HG02588 (cell line): ENCODE data around the gene PACSIN1.
"Not testable (repeated sequence)": the region's sequence is repeated elsewhere in the genome, so short reads cannot be mapped to it uniquely, and the experiment has no call there.

Experiments
- ATAC-seq: cut with Tn5 transposase; IDR thresholded peaks from one replicate; pipeline ENCODE4 v1.9.1; 2021; ENCODE audit warnings: mild to moderate bottlenecking, moderate library complexity; ENCODE audit not compliant: unreplicated experiment

Gene PACSIN1

DNA sequence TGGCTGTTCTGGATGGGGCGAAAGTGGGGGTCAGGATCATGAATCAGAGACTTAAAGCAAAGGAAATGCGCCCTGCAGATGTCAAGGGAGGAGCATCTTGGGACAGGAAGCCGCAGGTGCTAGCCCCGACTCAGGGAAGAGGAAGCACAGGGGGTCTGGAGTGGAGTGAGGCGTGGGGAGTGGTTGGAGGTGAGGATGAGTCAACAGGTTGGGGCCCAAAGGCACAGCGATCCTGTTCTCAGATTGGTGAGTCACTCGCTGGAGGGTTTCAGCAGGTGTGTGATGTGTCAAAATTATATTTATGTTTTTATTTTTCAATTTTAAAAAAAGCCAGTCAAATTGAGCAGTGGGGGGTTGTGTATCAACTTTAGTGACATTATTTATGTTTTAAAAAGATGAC, 19.0 kb downstream of the PACSIN1 start:
- ATAC-seq: no peak

DNA sequence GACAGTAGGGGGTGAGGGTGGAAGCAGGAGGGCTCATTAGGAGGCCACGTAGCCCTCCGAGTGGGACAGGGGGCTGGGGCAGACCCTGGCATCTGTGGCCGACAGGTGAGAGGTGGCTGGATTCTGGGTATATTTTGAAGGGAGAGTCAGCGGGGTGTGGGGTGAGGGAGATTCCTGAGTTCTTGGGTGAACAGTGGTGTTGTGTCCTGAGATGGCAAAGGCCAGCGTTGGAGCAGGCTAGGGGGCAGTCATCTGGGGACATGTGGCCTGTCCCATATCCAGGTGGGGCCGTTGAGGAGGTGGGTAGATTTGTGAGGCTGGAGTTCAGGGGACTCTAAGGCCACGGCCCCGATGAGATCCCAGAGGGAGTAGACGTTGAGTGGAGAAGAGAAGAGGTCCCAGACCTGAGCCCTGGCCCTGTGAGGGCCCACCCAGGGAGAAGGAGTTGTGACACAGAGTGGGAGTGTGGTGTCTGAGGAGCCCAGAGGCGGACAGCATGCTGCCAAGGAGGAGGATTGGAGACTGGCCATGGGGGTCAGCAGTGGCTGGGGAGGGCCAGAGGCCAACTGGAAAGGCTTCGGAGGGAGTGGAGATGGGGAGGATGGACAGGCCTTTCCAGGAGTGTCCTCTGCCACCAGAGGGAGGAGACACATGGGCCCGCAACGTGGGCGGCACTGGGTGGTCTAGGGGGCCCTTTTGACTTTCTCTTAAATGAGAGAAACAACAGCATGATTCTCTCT, 19.6 kb downstream of the PACSIN1 start:
- no peak for ATAC-seq

DNA sequence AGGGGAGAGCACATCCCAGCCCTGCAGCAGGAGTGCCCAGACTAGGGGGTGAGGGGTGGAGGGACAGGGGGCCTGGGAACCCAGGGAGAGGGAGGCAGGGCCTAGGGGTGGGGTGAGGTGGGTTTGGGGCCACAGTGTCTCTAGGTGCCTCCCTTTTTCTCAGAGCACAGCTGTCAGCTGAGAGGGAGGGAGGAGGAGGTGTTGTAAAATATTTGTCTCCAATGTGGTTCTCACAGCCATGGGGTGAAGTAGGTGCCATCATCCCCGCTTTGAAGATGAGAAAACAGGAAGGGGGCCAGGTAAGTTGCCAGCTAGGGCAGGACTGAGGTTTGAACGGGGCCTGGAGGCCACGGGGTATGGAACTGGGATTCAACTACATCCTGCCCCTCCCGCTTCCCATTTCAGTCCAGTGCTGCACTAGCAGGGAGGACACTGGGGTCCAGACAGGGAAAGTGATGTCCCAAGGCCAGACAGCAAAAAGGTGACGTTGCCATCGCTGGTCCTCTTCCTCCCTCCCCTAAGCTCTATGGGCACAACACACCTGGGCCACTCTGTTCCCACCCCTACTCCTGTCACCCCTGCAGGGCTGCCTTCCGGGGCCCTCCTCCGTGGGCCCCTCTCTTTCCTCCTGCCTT, 20.3 kb downstream of the PACSIN1 start:
- no peak for ATAC-seq

DNA sequence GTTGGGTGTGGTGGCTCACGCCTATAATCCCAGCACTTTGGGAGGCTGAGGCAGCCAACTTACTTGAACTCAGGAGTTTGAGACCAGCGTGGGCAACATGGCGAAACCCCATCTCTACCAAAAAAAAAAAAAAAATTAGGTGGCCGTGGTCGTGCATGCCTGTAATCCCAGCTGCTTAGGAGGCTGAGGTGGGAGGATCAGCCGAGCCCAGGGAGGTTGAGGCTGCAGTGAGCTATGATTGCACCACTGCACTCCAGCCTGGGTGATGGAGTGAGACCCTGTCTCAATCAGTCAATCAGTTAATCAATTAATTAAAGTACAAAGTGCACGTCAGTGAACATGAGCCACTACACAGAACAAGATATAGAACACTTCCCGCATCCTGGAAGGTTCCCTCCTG, 21.0 kb downstream of the PACSIN1 start:
- not testable (repeated sequence) for ATAC-seq

DNA sequence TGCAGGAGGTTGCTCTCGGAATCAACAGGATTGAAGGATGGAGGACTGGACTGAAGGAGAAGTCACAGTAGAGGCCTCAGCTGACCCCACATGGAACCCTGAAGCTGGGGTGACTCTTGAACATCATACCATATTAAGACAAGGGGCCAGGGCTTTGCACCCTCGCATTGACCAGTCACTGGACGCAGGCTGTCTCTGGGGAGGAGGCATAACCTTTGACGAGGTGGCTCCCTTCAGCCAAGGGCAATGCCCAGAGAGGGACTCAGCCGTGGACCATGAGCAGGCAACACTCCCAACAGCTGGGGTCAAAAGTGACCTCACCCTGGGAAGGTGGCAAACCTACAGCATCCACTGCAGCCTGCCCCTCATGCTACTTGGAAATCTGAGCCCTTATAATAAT, 21.7 kb downstream of the PACSIN1 start:
- no peak for ATAC-seq

DNA sequence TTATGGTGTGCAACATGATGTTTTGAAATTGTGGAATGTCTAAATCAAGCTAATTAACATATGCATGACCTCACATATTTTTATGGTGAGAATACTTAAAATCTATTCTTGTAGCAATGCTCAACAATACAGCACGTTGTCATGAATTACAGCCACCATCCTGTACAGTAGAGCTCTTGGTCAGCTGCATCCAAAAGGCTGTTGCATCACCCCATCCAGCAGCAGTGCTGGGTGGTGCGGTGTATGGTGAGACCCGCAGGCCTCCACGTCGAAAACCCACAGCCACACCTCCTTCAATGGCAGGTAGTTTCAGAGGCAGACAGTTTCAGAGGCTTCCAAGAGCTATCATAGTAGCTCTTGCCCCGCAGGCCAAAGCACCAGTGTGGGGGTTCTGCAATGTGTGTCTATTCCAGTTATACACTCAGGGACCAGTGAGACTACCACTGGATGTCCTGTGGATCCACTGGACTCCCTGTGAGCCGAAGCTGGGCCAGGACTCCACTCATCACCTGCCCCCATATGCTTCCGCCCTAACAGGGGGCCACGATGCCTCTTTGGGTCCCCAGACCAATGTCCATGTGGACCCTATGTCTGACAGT, 23.4 kb downstream of the PACSIN1 start:
- ATAC-seq: no peak

DNA sequence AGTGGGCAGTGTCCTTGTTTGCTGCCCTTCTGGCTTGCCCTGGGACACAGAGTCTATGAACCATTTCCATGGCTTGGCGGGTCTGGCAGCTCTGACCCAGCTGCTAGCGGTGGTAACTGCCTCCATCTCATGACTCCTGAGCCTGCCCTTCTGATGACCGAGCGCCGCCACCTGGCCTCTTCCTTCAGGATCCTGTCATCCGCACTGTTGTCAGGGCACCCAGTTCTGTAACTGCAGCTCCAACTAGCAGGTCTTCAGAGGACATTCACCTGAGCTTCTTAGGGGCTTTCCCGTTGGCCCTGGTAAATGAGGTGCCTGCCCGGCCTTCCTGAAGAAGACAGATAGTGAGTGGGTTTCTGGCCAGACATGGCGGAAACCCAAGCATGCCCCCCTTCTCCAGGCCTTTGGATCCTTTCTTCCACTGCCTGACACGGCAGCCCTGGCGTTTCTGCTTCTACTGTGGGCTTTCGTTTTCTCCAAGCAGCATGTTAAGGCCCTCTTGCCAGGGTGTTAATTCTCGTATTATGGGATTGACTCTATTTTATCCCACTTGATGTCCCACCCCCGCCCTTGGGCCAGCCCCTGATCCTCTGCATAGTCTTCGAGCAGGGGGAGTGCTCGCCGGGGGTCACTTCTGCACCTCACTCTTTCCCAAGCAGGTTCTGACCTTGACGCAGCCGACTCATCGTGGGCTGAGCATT, 24.7 kb downstream of the PACSIN1 start:
- no peak for ATAC-seq

DNA sequence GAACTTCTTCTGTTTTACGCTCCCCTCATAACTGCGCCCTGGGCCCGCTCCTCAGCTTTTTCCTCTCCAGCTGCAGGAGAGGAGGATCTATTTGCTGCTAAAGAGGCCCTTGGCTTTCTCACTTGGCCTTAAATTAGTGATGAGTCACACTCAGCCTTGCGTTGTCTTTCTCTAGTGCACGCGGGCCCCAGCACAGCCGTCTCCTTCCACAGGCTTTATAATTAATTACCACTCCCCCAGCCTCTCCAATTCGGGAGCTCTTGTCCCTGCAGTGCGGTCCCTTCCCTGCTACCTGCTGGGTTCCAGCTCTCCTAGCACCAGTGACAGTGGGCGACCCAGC, 25.2 kb downstream of the PACSIN1 start:
- no peak for ATAC-seq

DNA sequence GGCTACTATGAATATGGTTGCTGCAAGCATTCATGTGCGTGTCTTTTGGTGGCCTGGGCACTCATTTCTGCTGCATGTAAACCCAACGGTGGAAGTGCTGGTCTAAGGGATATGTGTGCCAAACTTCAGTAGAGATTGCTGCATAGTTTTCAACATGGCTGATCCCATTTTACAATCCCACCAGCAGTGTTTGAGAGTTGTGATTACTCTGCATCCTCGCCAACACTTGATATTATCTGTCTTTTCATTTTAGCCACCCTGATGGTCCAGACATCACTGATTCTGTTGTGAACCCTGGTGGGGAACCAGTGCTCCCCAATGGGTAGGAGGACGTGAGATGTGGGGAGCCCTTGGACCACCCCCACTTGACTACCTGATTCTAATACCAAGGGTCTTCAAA, 27.5 kb downstream of the PACSIN1 start:
- ATAC-seq: no peak

DNA sequence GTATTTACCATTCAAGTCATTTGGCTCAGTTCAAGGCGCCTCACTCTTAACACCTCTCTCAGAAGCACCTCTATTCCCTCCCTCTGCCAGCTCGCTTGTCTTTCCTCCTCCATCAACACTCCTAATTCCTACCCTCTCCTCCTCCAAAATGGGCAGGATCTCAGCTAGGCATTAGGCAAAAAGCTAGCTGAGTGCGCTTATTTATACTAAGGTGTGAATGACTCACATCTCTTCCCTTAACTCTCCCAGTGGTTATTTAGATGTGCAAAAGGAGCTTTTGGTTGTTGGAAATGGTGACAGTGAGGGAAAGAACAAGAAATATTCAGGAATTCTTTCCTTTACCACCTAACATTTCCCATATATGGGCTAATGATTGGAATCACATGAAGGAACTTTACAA, 29.1 kb downstream of the PACSIN1 start:
- no peak for ATAC-seq

DNA sequence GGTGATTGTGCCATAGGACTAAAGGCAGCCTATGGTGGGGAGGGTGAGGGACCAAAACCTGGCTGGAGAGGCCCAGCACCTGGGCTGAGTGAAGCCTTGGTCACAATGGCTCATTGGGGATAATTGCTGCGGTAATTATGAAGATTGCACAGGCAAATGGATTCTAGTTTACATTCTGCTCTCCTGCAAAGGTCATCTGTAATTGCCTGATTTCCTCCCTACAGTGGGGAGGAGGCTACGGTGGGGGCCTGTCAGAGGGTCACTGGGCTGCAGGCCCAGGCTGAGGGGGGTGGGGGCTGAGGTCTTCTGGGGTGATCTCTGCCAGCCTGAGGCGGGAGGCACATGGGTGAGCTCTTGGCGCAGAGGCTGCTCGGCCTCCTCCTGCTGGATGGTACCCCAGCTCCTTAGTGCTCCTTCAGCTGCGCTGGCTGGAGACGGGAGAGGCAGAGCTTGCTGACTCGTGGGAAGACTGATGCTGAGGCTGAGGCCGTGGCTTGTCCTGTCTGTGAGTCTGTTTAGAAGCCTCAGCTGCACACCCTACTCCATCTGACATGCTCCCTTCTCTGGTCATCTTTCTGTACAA, 30.3 kb downstream of the PACSIN1 start:
- no peak for ATAC-seq

DNA sequence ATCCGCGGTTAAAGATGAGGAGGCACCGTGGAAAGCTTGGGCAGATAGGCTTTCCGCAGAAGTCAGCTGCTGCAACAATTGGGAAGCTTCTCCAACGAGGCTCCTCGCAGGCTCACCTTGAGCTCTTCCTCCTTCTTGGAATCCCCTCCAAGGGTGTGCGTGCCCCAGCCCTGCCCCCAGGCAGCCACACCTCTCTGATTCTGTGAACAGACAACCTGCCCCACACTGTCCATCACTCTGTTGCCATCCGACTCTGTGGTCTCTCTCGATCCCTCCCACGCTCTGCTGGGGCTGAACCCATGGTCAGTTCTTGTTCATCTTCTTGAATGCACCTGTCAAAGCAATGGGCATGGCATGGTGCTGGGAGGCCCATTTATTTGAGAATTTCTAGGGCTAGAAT, 31.5 kb downstream of the PACSIN1 start:
- ATAC-seq: no peak

DNA sequence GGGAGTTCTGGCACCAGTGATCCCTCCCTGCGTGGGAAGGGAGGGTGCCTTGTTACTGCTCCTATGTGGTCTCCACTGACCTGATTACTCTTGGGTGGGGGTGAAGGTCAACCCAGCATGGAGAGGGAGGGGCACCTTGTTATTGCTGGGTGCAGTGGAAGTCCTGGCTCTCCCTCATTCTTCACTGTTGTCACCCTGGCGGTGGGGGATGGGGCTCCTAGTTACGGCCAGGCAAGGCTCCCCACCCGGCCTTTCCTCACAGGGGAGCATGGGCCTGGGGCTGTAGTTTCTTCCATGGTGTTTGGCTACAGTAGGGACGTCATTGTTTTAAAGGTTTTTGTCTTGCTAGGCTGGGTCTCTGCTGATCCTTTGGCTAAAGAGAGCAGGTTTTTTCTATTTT, 40.8 kb downstream of the PACSIN1 start:
- ATAC-seq: no peak

DNA sequence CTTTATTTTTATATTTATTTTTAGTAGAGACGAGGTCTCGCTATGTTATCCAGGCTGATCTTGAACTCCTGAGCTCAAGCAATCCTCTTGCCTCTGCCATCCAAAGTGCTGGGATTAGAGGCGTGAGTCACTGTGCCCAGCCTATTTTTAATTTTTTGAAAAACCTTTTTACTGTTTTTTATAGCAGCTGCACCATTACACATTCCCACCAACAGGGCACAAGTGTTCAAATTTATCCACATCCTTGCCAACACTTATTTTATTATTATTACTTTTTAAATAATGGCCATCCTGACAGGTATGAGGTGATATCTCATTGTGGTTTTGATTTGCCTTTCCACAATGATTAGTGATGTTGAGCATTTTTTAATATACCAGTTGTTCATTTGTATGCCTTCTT, 42.5 kb downstream of the PACSIN1 start:
- no peak for ATAC-seq

DNA sequence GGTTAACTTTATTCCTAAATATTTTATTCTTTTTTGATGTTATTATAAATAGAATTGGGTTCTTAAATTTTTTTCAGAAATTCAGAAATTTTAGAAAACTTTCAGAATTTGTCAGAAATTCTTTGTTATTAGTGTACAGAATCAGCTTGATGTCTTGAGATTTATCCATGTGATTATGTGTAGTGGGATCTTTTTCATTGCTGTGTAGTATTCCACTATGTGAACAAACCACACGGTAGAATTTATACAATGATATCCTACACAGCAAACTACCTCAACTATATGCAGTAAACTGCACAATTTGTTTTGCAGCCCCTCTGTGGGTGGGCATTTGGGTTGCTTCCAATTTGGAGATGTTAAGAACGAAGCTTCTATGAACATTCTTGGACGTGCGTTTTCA, 43.9 kb downstream of the PACSIN1 start:
- no peak for ATAC-seq

DNA sequence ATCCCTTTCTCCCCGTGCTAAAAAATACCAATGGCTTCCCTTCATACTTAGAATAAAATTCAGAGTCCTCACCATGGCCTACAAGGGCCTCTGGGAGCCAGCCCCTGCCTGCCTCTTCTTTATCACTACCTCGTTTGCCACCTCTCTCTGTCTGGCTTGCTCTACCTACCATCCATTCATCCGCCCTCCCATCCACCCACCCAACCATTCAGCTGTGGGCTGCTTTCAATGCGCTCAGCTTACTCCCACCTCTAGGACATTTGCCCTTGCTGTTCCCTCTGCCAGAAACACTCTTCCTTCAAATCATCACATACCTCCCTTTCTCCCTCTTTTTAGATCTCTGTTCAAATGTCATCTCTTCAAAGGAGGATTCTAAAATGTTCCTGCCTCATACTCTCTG, 44.4 kb downstream of the PACSIN1 start:
- no peak for ATAC-seq

DNA sequence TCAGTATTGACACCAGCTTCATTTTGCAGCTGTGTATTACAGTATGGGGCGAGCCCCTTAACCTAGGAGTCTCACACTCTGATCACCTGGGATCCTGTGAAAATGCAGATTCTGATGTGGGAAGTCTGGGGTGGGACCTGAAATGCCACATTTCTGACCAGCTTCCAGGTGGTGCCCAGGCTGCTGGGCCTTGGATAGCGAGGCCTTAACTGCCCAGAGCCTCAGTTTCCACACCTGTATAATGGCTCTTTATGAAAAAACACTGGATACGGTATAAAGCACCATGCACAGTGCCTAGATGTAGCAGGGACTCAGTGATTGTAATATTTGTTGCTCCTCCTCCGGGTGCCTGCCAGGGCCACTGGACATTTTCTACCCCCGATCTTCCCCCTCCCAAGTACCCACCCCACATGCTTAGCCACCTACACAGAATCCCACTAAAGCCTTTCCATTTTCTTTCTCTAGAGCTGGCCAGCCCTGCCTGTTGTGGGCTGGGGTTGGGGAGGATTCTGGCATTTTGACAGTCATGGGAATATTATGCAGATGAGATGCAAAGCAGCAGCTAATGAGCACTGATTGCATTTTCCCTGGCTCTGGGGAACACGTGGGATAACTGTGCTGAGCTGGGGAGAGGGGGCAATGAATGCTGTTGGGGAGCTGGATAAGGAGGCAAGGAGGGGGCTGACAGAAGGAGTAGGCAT, 45.5 kb downstream of the PACSIN1 start:
- ATAC-seq: no peak

DNA sequence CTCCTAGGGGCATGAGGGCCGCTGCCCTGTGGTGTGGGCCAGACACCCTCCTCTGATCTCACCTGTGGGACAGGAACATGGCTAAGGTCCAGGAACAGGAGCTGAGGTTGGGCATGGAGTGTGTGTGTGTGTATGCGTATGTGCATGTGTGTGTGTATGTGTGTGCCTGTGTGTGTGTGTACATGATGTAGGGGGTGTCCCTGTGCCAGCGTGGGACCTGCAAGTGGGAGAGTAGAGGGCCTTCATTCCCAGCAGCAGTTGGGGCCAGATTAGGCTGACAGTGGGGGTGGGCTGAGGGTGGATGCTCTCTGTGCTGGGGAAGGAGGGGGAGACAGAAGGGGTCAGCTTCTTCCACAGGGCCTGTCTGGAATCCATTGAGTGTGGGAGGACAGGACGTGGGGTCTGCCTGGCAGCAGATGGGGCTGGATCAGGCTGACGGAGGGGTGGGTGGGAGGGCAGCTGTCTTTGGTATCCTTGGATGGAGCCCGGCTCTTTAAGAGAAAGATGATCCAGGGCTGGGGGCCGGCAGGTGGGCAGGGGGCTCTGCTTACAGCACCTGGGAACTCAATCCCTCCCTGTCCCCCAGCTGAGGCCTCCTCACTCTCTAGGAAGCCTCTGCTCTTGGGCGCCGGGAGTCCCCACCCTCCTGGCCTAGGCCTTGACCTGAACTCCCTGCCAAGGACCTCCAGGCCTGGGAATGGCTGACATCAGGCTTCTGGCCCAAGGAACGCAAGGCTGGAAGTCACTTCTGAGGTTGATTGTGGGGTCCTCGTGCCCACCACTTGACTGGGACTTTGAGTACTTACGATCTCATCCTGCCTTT, 46.2 kb downstream of the PACSIN1 start:
- no peak for ATAC-seq

DNA sequence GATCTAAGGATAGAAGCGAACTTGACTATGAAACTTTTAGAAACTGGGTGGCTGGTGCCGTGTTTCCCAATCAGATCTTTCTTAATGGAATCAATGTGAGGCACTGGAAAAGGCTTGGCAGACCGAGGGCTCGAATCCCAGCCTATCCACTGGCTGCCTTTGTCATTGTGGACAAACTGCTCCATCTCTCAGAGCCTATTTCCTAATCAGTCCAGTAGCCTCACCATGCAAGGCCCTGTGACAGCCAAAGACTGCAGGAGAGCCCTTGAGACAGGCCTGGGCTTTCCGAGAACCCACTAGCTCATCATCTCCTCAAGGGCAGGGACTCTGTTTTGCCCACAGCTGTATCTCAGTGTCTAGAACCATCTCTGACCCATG, 46.9 kb downstream of the PACSIN1 start:
- ATAC-seq: no peak

DNA sequence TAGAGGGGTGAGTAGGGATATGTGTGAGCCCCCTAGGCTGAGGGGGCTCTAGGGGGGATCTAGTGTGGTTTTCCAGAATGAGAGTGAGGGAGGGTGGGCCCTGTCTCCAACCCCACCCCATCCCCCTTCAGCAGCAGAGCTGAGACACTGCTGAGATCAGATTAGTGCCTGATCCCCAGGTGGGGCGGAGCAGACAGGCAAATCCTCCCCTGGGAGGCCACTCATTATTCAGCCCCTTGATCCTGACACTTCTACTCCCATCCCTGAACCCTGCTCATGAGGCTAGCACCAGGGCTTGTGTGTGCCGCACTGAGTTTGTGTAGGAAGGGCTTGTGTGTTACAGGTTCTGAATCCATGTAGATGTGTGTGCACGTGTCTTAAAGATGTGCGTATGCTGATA, 47.8 kb downstream of the PACSIN1 start:
- ATAC-seq: no peak
